K562 (cell line): ENCODE data around the gene TRIM40. TPM values are rescaled to one million over a fixed set of nuclear protein-coding genes. Genes with fewer than 3 reads are reported as not detected.

Source experiments
- ARNT ChIP-seq, 2 experiments: fragments of 450-650 bp; IDR thresholded peaks; 2 replicates each; pipeline ENCODE4 v1.6.1; 2016; ENCODE audit warnings: mild to moderate bottlenecking in 1 of 2
- CBX5 ChIP-seq: IDR thresholded peaks from 2 replicates; pipeline ENCODE4 v1.6.1; 2014; ENCODE audit warnings: low read depth, borderline replicate concordance
- CHD7 ChIP-seq: fragments of 200-600 bp; sonication (generic); IDR thresholded peaks from one replicate; pipeline ENCODE4 v1.6.1; 2012; ENCODE audit warnings: mild to moderate bottlenecking, low read depth, low read length, inconsistent platforms
- E4F1 ChIP-seq: fragments of 250-450 bp; sonication (Bioruptor Pico); IDR thresholded peaks from 2 replicates; pipeline ENCODE4 v1.5.0; 2021; ENCODE audit warnings: mild to moderate bottlenecking, borderline replicate concordance
- FOXA3 ChIP-seq, 2 experiments: fragments of 450-650 bp in 1 of 2; sonication (generic) in 1 of 2; formaldehyde crosslinking; IDR thresholded peaks in 1 of 2; conservative IDR thresholded peaks in 1 of 2; 2 replicates each; pipeline versions ENCODE4 v1.4.0 to v1.8.0; 2020 to 2022; ENCODE audit warnings: mild to moderate bottlenecking in 2 of 2, missing genetic modification reagents in 1 of 2
- MAZ ChIP-seq, 2 experiments: fragments of 450-650 bp in 1 of 2; sonication (generic) in 1 of 2; formaldehyde crosslinking; IDR thresholded peaks in 1 of 2; conservative IDR thresholded peaks in 1 of 2; 2 replicates each; pipeline versions ENCODE4 v1.4.0 to v1.5.0; 2020; ENCODE audit warnings: mild to moderate bottlenecking in 1 of 2, missing genetic modification reagents in 1 of 2
- MIER1 ChIP-seq: fragments of 450-650 bp; IDR thresholded peaks from 2 replicates; pipeline ENCODE4 v1.6.1; 2016; ENCODE audit warnings: antibody characterized with exemption, mild to moderate bottlenecking, low read depth
- RBM34 ChIP-seq: fragments of 200-400 bp; formaldehyde crosslinking; IDR thresholded peaks from 2 replicates; pipeline ENCODE4 v1.6.1; 2018; ENCODE audit warnings: low read length, borderline replicate concordance; ENCODE audit not compliant: insufficient read depth
- SAP30 ChIP-seq: fragments of 200-600 bp; sonication (generic); IDR thresholded peaks from 2 replicates; pipeline ENCODE4 v1.6.1; 2012; ENCODE audit warnings: borderline replicate concordance, low read depth, mild to moderate bottlenecking, moderate library complexity, low read length, control low read depth, inconsistent platforms; ENCODE audit not compliant: insufficient read depth, poor library complexity, severe bottlenecking
- U2AF1 ChIP-seq: fragments of 200-400 bp; formaldehyde crosslinking; optimal IDR thresholded peaks from 2 replicates; pipeline ENCODE3; 2017; ENCODE audit warnings: mild to moderate bottlenecking, low read depth, low read length, moderate library complexity
- ZNF511 ChIP-seq: sonication (generic); formaldehyde crosslinking; IDR thresholded peaks from 2 replicates; pipeline ENCODE4 v1.8.0; 2022; ENCODE audit warnings: mild to moderate bottlenecking, missing genetic modification reagents
- polyA plus RNA-seq, 8 experiments: library from polyadenylated mRNA; depleted of rRNA in 4 of 8; stranded (reverse) in 5 of 8; unstranded in 3 of 8; fragments of >200 nt; fragmentation: Nextera tagmentation in 2 of 8; fragmentation: Illumina TruSeq in 1 of 8; extraction: Ambion mirVana in 2 of 8; extraction: Trizol in 1 of 8; gene quantifications; 2 replicates each; pipeline versions ENCODE4 v1.2.1 to v1.2.3, GENCODE V29; 2011 to 2014; ENCODE audit warnings: inconsistent platforms in 1 of 8, missing spikeins in 1 of 8
- total RNA-seq, 7 experiments: library from RNA; depleted of rRNA in 6 of 7; stranded (reverse); fragments of >200 nt in 6 of 7; fragmentation: Illumina TruSeq in 2 of 7; extraction: Trizol in 2 of 7; gene quantifications; 2 replicates each; pipeline versions ENCODE4 v1.2.1 to v1.2.3, GENCODE V29; 2011 to 2021; ENCODE audit warnings: low replicate concordance in 1 of 7

TRIM40 gene
- total and polyA plus RNA-seq, 9 of the 15 experiments (the other 6 are each of a cell fraction or from before 2014, with no cell fraction given), result 0.04 to 0.08 TPM; not detected in 7

GRCh38 chr6:30102970-30103871 is 32.7 kb upstream of the TRIM40 start (continued):
- no peak for TF ChIP-seq CHD7
- 0 out of 2 replicates have a peak, but pooled peaks have one; percentile 36 for TF ChIP-seq ZNF511
- no peak for TF ChIP-seq U2AF1
- no peak for TF ChIP-seq E4F1 (CRISPR knock-in tag)
- peak in 1 of 2 experiments; percentile 48; a peak in 1 of 4 replicates for TF ChIP-seq ARNT (IDR thresholded peaks at IDR 0.05)
- TF ChIP-seq RBM34, result no peak
- peak; percentile 52 to 94 for TF ChIP-seq MAZ (CRISPR knock-in tag; conservative IDR thresholded peaks at IDR 0.05 in 1 of 2, IDR thresholded peaks at IDR 0.05 in 1 of 2)
- TF ChIP-seq SAP30, result no peak
- TF ChIP-seq FOXA3 (CRISPR knock-in tag; conservative IDR thresholded peaks at IDR 0.05 in 1 of 2, IDR thresholded peaks at IDR 0.05 in 1 of 2), result peak; percentile 52 to 71; a peak in 3 of 4 replicates
- no peak for TF ChIP-seq CBX5
- TF ChIP-seq MIER1, result no peak
